ENCODE measurements around the gene EIF2B4. TPM values are rescaled to one million over a fixed set of nuclear protein-coding genes. Genes with fewer than 3 reads are reported as not detected.
A peak's percentile ranks its signal among the peaks of the same experiment; 100 is the strongest.

EIF2B4 gene
- total and polyA plus RNA-seq, 12 donors, result 34.2 to 165 (median 46.4) TPM

DNA sequence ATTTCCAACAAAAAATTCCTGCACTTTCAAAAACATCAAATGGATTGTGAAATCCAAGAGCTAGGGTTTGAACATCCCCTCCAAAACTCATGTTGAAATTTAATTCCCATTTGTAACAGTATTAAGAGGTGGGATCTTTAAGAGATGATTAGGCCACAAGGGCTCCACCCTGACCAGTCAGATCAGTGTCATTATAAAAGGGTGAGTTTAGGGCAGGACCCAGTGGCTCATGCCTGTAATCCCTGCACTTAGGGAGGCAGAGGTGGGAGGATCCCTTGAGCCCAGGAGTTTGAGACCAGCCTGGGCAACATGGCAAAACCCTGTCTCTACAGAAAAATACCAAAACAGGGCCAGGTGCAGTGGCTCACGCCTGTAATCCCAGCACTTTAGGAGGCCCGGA is 22.5 kb downstream of the EIF2B4 start:
- no peak for TF ChIP-seq POLR2A (IDR thresholded peaks at IDR 0.05)
- TF ChIP-seq, protein P1, sequence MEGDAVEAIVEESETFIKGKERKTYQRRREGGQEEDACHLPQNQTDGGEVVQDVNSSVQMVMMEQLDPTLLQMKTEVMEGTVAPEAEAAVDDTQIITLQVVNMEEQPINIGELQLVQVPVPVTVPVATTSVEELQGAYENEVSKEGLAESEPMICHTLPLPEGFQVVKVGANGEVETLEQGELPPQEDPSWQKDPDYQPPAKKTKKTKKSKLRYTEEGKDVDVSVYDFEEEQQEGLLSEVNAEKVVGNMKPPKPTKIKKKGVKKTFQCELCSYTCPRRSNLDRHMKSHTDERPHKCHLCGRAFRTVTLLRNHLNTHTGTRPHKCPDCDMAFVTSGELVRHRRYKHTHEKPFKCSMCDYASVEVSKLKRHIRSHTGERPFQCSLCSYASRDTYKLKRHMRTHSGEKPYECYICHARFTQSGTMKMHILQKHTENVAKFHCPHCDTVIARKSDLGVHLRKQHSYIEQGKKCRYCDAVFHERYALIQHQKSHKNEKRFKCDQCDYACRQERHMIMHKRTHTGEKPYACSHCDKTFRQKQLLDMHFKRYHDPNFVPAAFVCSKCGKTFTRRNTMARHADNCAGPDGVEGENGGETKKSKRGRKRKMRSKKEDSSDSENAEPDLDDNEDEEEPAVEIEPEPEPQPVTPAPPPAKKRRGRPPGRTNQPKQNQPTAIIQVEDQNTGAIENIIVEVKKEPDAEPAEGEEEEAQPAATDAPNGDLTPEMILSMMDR (IDR thresholded peaks at IDR 0.05), result no peak
- H3K4me3 ChIP-seq, result no peak overlapping the region
- no peaks in the 10 kb centered on the region for H3K27me3 ChIP-seq
- no peak overlapping the region for H3K27ac ChIP-seq
- no peak for DNase-seq
- no peaks in the 10 kb centered on the region for H3K9me3 ChIP-seq (replicated peaks in 1 of 3)
- intact Hi-C loops (cut with DNase I), result no loop called here
- peaks cover 0 to 7% of the 10 kb centered on the region in 2 donors for H3K36me3 ChIP-seq (replicated peaks in 1 of 2)
- 93 to 100% (median 97%) methylated on average over 1 to 2 of the region's 2 CpGs; no CpG with 5 or more reads in 1 of the 4 donors for WGBS, 4 donors
- H3K4me1 ChIP-seq (replicated peaks in 1 of 2), result no peaks in the 10 kb centered on the region

DNA sequence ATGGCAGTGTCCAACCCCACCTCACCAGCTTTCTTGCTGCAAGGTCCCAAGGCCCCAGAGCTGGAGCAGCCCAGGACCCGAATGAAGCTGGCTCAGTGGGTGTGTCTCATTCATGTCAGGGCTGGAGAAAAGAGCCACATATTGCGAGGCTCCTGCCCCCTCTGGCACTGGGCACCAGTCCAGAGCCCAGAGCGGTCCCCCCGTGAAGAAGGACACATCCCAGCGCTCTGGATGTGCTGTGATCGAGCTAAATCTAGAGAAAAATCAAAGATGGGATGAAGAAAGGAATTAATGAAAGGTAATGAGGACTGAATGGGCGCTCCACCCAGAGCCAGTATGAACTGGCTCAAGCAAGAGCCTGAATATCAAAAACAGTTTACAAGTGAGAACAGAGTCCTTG is 34.0 kb downstream of the EIF2B4 start:
- TF ChIP-seq, protein P1 (IDR thresholded peaks at IDR 0.05), result no peak
- TF ChIP-seq POLR2A (IDR thresholded peaks at IDR 0.05), result no peak
- intact Hi-C loops (cut with DNase I), result no loop called here
- H3K27ac ChIP-seq, result no peak overlapping the region
- no peak overlapping the region for H3K4me3 ChIP-seq
- H3K9me3 ChIP-seq (replicated peaks in 1 of 3), result no peaks in the 10 kb centered on the region
- H3K27me3 ChIP-seq, result no peaks in the 10 kb centered on the region
- DNase-seq, result no peak
- peaks cover 0 to 97% of the 10 kb centered on the region in 2 donors for H3K36me3 ChIP-seq (replicated peaks in 1 of 2)
- no peaks in the 10 kb centered on the region for H3K4me1 ChIP-seq (replicated peaks in 1 of 2)
- WGBS, 4 donors, result 93 to 96% (median 93%) methylated on average over 7 of the region's 7 CpGs

DNA sequence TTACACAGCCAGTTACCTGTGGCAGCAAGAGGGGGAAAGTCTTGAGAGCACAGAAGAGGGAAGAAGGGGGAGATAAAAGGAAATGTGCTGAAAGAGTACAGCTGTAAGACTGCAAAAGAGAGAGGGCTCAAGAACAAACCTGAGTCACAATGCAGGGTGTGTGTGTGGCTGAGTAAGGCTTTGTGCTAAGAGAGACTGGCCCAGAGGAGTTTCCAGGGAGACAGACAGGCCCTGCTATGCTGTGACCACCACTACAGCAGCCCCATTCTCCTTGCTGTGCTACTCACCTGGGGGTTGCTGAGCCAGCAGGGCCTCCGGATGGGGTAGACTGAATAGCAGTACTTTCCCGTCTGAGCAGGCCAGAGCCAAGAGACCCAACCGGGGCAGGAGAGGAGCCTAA is 34.8 kb downstream of the EIF2B4 start:
- no peaks in the 10 kb centered on the region for H3K4me1 ChIP-seq (replicated peaks in 1 of 2)
- WGBS, 4 donors, result 92 to 95% (median 94%) methylated on average over 3 of the region's 3 CpGs
- TF ChIP-seq, protein P1 (IDR thresholded peaks at IDR 0.05), result no peak
- no peak for TF ChIP-seq POLR2A (IDR thresholded peaks at IDR 0.05)
- no peak for DNase-seq
- H3K27me3 ChIP-seq, result no peaks in the 10 kb centered on the region
- intact Hi-C loops (cut with DNase I), result no loop called here
- H3K27ac ChIP-seq, result no peak overlapping the region
- no peak overlapping the region for H3K4me3 ChIP-seq
- H3K9me3 ChIP-seq (replicated peaks in 1 of 3), result no peaks in the 10 kb centered on the region
- H3K36me3 ChIP-seq (replicated peaks in 1 of 2), result peaks cover 0 to 91% of the 10 kb centered on the region in 2 donors

DNA sequence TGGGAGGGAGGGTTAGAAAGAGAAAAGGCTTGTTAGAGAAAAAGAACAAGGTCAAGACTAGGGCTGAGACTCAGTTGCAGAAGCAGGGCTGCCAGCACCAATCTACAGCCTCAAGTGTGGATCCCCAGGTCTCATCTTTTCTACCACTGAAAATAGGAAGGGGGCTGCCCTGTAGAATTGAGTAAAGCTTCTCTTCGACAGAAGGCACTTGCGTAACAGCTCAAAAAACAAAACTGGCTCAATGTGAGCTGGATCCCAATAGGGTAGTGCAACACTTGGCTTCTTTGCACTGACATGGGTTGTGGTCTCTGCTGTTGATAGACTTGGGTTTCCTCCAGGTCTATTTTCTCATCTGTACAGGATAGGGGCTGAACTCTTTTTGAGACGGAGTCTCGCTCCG is 45.4 kb downstream of the EIF2B4 start:
- WGBS, 4 donors, result 82 to 88% (median 87%) methylated on average over 2 to 5 of the region's 5 CpGs
- intact Hi-C loops (cut with DNase I), result loop anchor here in 1 of 2 donors (5.0 kb wide), 1 partner anchor 43 kb away; no protein-coding TSS in a partner anchor

More for the DNA sequence above, 45.4 kb downstream of the EIF2B4 start:
- DNase-seq, result no peak
- Histone ChIP-seq H3K9me3 (replicated peaks in 1 of 3) (no peaks in the 10 kb centered on the region), H3K4me3 (no peak overlapping the region), H3K27me3 (no peaks in the 10 kb centered on the region), H3K4me1 (replicated peaks in 1 of 2) (peaks cover 34 to 35% of the 10 kb centered on the region in 2 donors), H3K27ac (peak overlapping the region in 4 of 5 donors; percentile 94 to 99 (median 98)), H3K36me3 (replicated peaks in 1 of 2) (peaks cover 0 to 41% of the 10 kb centered on the region in 2 donors)
- TF ChIP-seq POLR2A (IDR thresholded peaks at IDR 0.05), result no peak
- TF ChIP-seq, protein P1 (IDR thresholded peaks at IDR 0.05), result no peak
